Measurements from ENCODE around the gene ATG16L1.

The ATG16L1 gene

GRCh38 chr2:233236820-233237589, 14.5 kb upstream of the ATG16L1 start:
- Histone ChIP-seq H3K9me3 (no peaks in the 10 kb centered on the region), H3K27me3 (ENCODE audit: low read depth) (no peaks in the 10 kb centered on the region), H3K4me1 (no peaks in the 10 kb centered on the region), H3K36me3 (replicated peaks) (no peaks in the 10 kb centered on the region), H3K4me3 (no peak overlapping the region)
- DNase-seq (ENCODE audit: low spot score in 2 of 2) = no peak
- in situ Hi-C loops (cut with MboI; ENCODE audit: low sequenced_read_pairs) = no loop called here

- no peak overlapping the region for H3K4me3 ChIP-seq
- no peaks in the 10 kb centered on the region for H3K36me3 ChIP-seq (replicated peaks)
- no peaks in the 10 kb centered on the region for H3K27me3 ChIP-seq (ENCODE audit: low read depth)
- DNase-seq (ENCODE audit: low spot score in 2 of 2) = no peak
- in situ Hi-C loops (cut with MboI; ENCODE audit: low sequenced_read_pairs) = no loop called here
- no peaks in the 10 kb centered on the region for H3K9me3 ChIP-seq
- no peaks in the 10 kb centered on the region for H3K4me1 ChIP-seq
Observed at GRCh38 chr2:233240897-233241296, 10.6 kb upstream of the ATG16L1 start.

DNA sequence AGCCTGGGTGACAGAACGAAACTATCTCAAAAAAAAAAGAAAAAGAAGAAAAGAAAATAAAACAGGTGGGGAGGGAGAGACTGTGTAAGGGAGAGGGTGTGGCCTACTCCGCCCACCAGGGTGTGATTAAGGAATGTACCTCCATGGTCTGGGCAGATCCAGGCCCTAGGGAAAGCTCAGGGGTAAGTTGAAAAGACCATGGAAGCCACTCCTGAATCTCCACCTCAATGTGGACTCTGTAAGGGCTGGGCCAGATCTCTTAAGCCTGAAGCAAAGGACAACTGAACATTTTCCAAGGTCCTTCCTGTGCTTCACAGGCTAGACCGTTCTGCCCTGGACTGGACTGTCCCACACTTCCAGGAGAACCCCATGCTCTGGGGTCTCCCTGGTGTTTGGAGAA, 9.7 kb upstream of the ATG16L1 start:
- in situ Hi-C loops (cut with MboI; ENCODE audit: low sequenced_read_pairs) = no loop called here
- H3K4me1 ChIP-seq = no peaks in the 10 kb centered on the region
- DNase-seq (ENCODE audit: low spot score in 2 of 2) = no peak

GRCh38 chr2:233242231-233242927, 9.1 kb upstream of the ATG16L1 start:
- no peaks in the 10 kb centered on the region for H3K27me3 ChIP-seq (ENCODE audit: low read depth)
- in situ Hi-C loops (cut with MboI; ENCODE audit: low sequenced_read_pairs) = no loop called here
- H3K4me1 ChIP-seq = no peaks in the 10 kb centered on the region
- DNase-seq (ENCODE audit: low spot score in 2 of 2) = no peak
- H3K9me3 ChIP-seq = no peaks in the 10 kb centered on the region
- H3K36me3 ChIP-seq (replicated peaks) = no peaks in the 10 kb centered on the region
- H3K4me3 ChIP-seq = no peak overlapping the region

More for the DNA sequence above, 9.7 kb upstream of the ATG16L1 start:
- Histone ChIP-seq H3K27me3 (ENCODE audit: low read depth) (no peaks in the 10 kb centered on the region), H3K9me3 (no peaks in the 10 kb centered on the region), H3K36me3 (replicated peaks) (no peaks in the 10 kb centered on the region), H3K4me3 (no peak overlapping the region)

GRCh38 chr2:233243348-233243747, 8.1 kb upstream of the ATG16L1 start:
- Histone ChIP-seq H3K9me3 (no peaks in the 10 kb centered on the region), H3K4me1 (no peaks in the 10 kb centered on the region), H3K36me3 (replicated peaks) (no peaks in the 10 kb centered on the region), H3K27me3 (ENCODE audit: low read depth) (no peaks in the 10 kb centered on the region), H3K4me3 (no peak overlapping the region)
- in situ Hi-C loops (cut with MboI; ENCODE audit: low sequenced_read_pairs) = no loop called here
- DNase-seq (ENCODE audit: low spot score in 2 of 2) = no peak

DNA sequence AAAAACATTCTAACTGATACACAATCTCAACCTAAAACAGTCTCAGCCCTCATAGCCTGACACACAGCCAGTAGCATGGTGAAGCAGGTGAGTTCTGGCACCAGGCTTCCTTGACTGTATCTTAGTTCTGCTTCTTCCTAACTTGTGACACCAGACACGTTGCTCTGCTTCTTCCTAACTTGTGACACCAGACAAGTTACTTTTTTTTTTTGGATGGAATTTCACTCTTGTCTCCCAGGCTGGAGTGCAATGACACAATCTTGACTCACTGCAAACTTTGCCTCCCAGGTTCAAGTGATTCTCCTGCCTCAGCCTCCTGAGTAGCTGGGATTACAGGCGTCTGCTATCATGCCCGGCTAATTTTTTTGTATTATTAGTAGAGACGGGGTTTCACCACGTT, 6.7 kb upstream of the ATG16L1 start:
- H3K9me3 ChIP-seq = no peaks in the 10 kb centered on the region
- no peaks in the 10 kb centered on the region for H3K4me1 ChIP-seq
- no peak for DNase-seq (ENCODE audit: low spot score in 2 of 2)
- H3K36me3 ChIP-seq (replicated peaks) = no peaks in the 10 kb centered on the region
- no peak overlapping the region for H3K4me3 ChIP-seq
- H3K27me3 ChIP-seq (ENCODE audit: low read depth) = no peaks in the 10 kb centered on the region
- in situ Hi-C loops (cut with MboI; ENCODE audit: low sequenced_read_pairs) = no loop called here

GRCh38 chr2:233245406-233245805, 6.1 kb upstream of the ATG16L1 start:
- Histone ChIP-seq H3K4me1 (no peaks in the 10 kb centered on the region), H3K4me3 (no peak overlapping the region), H3K36me3 (replicated peaks) (no peaks in the 10 kb centered on the region), H3K27me3 (ENCODE audit: low read depth) (no peaks in the 10 kb centered on the region), H3K9me3 (no peaks in the 10 kb centered on the region)
- in situ Hi-C loops (cut with MboI; ENCODE audit: low sequenced_read_pairs) = no loop called here
- no peak for DNase-seq (ENCODE audit: low spot score in 2 of 2)

GRCh38 chr2:233247116-233247515, 4.4 kb upstream of the ATG16L1 start:
- Histone ChIP-seq H3K27me3 (ENCODE audit: low read depth) (no peaks in the 10 kb centered on the region), H3K4me1 (no peaks in the 10 kb centered on the region; the same call in 1 of the 2 replicates), H3K36me3 (replicated peaks) (no peaks in the 10 kb centered on the region; the same call in 1 of the 2 replicates), H3K9me3 (no peaks in the 10 kb centered on the region), H3K4me3 (no peak overlapping the region)
- in situ Hi-C loops (cut with MboI; ENCODE audit: low sequenced_read_pairs) = no loop called here
- no peak for DNase-seq (ENCODE audit: low spot score in 2 of 2)

DNA sequence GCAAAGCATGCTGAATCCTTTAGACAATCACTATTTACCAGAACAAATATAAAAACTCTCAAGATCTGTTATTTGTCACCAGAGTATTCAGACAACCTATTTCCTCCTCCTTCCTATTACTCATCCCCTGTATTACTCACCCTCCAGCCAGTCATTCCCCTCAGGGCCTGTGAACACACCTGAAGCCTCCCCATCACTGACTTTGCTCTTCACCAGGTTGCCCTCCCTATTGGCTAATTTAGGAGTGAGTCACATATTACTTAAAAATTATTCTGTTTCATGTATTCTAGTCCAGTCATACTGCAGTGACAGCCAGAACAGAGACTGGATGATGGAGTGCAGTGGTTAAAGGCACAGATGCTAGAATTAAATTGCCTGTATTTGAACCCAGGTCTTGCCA, 3.7 kb upstream of the ATG16L1 start:
- Histone ChIP-seq H3K9me3 (no peaks in the 10 kb centered on the region), H3K27me3 (ENCODE audit: low read depth) (no peaks in the 10 kb centered on the region), H3K4me3 (no peak overlapping the region), H3K4me1 (peaks cover 2% of the 10 kb centered on the region), H3K36me3 (replicated peaks) (no peaks in the 10 kb centered on the region; the same call in 1 of the 2 replicates)
- in situ Hi-C loops (cut with MboI; ENCODE audit: low sequenced_read_pairs) = no loop called here
- no peak for DNase-seq (ENCODE audit: low spot score in 2 of 2)

DNA sequence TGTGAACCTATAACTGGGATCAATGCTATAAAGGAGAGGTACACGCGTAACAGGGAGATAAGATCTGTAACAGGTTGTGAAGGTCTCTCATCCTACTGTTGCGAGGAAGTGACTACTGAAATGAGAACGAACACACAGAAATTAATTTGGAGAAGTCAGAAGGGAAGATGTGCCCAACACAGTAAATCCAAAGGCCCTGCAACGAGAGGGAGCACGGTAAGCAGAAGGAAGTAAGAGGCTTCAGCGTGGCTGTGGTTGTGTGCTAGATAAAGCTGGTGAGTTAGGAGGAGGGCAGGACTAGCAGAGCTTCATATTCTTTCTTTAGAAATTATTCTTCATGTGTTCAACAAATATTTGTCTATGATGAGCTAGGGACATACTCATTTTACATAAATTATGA, 2.5 kb upstream of the ATG16L1 start:
- Histone ChIP-seq H3K36me3 (replicated peaks) (peaks cover 6% of the 10 kb centered on the region; the same call in 1 of the 2 replicates), H3K9me3 (no peaks in the 10 kb centered on the region), H3K27me3 (ENCODE audit: low read depth) (no peaks in the 10 kb centered on the region), H3K4me3 (no peak overlapping the region), H3K4me1 (peaks cover 6% of the 10 kb centered on the region)
- in situ Hi-C loops (cut with MboI; ENCODE audit: low sequenced_read_pairs) = no loop called here
- DNase-seq (ENCODE audit: low spot score in 2 of 2) = no peak

DNA sequence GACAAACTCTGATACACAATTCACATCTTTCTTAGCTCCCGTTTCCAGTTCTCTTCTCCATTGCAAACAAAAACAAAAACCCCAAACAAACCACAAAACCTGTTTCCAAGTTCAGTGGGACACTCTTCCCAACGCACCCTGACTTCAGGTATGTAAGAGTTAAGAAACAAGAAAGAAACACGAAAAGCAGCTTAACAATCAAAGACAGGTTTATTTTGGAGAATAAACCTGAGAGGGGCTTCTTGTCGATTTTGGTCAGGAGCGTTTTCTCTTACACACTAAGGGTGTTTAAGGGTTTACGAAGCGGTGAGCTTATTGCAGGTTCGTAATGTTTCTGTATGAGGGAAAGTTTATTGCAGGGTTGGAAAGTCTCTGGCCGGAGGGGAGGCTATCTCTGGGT, 905 bp upstream of the ATG16L1 start:
- in situ Hi-C loops (cut with MboI; ENCODE audit: low sequenced_read_pairs) = loop anchor here (5.0 to 10.0 kb wide), 2 partner anchors 398 to 646 kb away; no protein-coding TSS in a partner anchor
- H3K36me3 ChIP-seq (replicated peaks) = peaks cover 12% of the 10 kb centered on the region
- no peaks in the 10 kb centered on the region for H3K27me3 ChIP-seq (ENCODE audit: low read depth)
- no peaks in the 10 kb centered on the region for H3K9me3 ChIP-seq
- H3K4me1 ChIP-seq = peaks cover 6% of the 10 kb centered on the region
- no peak overlapping the region; the same call in 1 of the 2 replicates for H3K4me3 ChIP-seq
- DNase-seq (ENCODE audit: low spot score in 2 of 2) = no peak

DNA sequence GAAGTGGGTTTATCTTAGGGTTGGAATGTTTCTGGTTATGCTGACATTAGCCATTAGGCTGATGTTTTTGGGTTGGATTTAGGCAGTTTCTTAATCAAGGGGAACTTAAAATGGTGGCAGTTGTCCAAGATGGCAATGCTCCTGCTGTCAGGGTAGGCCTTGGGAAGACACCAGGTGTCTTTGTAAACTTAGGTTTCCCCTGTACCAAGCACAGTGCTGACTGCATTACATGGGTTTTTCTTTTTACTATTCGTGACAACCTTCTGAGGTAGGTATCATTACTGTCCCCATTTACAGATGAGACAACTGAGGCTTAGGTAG, 528 bp upstream of the ATG16L1 start:
- in situ Hi-C loops (cut with MboI; ENCODE audit: low sequenced_read_pairs) = loop anchor here (5.0 to 10.0 kb wide), 2 partner anchors 399 to 646 kb away; no protein-coding TSS in a partner anchor
- H3K4me1 ChIP-seq = peaks cover 6% of the 10 kb centered on the region
- no peak for DNase-seq (ENCODE audit: low spot score in 2 of 2)
- H3K36me3 ChIP-seq (replicated peaks) = peaks cover 16% of the 10 kb centered on the region
- peak overlapping the region; percentile 99 for H3K4me3 ChIP-seq
- H3K9me3 ChIP-seq = no peaks in the 10 kb centered on the region
- no peaks in the 10 kb centered on the region for H3K27me3 ChIP-seq (ENCODE audit: low read depth)

GRCh38 chr2:233252227-233252626, 754 bp downstream of the ATG16L1 start:
- H3K27me3 ChIP-seq (ENCODE audit: low read depth) = no peaks in the 10 kb centered on the region
- in situ Hi-C loops (cut with MboI; ENCODE audit: low sequenced_read_pairs) = loop anchor here (5.0 to 10.0 kb wide), 2 partner anchors 400 to 647 kb away; no protein-coding TSS in a partner anchor
- no peaks in the 10 kb centered on the region for H3K9me3 ChIP-seq
- H3K36me3 ChIP-seq (replicated peaks) = peaks cover 28% of the 10 kb centered on the region
- DNase-seq (ENCODE audit: low spot score in 2 of 2) = no peak
- peaks cover 6% of the 10 kb centered on the region for H3K4me1 ChIP-seq
- H3K4me3 ChIP-seq = peak overlapping the region; percentile 99

DNA sequence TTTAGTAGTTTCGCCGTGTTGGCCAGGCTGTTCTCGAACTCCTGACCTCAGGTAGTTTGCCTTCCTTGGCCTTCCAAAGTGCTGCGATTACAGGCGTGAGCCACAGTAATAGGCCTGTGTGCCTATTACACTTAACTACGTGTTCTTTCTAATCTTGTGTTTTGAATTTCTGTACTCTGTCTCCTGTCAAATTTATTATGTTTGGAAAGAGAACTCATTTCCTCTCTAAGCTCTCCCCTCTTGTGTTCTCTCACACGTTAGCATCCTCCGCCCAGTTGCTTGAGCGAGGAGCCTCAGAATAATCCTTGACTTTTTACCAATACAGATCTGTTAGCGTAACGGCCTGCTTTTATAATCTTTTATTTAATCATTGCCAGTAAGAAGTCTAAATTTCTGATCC, 3.7 kb downstream of the ATG16L1 start:
- Histone ChIP-seq H3K4me3 (no peak overlapping the region), H3K4me1 (peaks cover 6% of the 10 kb centered on the region), H3K9me3 (no peaks in the 10 kb centered on the region), H3K27me3 (ENCODE audit: low read depth) (no peaks in the 10 kb centered on the region), H3K36me3 (replicated peaks) (peaks cover 50% of the 10 kb centered on the region)
- DNase-seq (ENCODE audit: low spot score in 2 of 2) = no peak
- in situ Hi-C loops (cut with MboI; ENCODE audit: low sequenced_read_pairs) = loop anchor here (10.0 kb wide), 1 partner anchor 650 kb away; no protein-coding TSS in a partner anchor

Measured in HAP-1 (cell line).